ENCODE results near the gene DHRS2. TPM values are rescaled to one million over a fixed set of nuclear protein-coding genes. Genes with fewer than 3 reads are reported as not detected.
"Not testable (repeated sequence)": the region's sequence is repeated elsewhere in the genome, so short reads cannot be mapped to it uniquely, and the experiment has no call there.

DHRS2 gene
- polyA plus RNA-seq, 6 donors from 2014 or later, result not detected

DNA sequence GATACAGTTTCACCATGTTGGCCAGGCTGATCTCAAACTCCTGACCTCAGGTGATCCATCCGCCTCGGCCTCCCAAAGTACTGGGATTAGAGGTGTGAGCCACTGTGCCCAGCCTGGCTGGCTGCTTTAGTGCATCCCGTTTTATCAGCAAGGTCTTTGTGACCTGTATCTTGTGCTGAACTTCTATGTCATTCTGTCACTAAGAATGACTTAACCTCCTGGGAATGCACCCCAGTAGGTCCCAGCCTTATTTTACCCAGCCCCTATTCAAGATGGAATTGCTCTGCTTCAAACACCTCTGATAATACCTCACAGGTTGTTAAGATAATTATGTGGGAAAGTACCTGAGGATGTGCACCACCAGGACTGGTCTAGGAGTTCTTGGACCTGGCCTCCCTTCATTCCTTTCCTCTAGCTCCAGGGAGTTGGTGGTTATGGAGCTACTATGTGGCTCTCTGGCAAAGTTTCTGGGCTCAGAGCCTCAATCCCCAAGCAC, 31.4 kb upstream of the DHRS2 start:
- no peak for DNase-seq
- no peak for ATAC-seq (ENCODE audit: low read depth in 2 of 2)
- Mint-ChIP-seq H3K9me3 (peaks cover 1 to 8% (median 4%) of the 10 kb centered on the region in 7 donors), H3K4me3 (no peak overlapping the region), H3K27me3 (peaks cover 15 to 43% (median 15%) of the 10 kb centered on the region in 3 donors), H3K27ac (no peak overlapping the region), H3K36me3 (peaks cover 0 to 9% of the 10 kb centered on the region in 2 donors), H3K4me1 (no peaks in the 10 kb centered on the region)

DNA sequence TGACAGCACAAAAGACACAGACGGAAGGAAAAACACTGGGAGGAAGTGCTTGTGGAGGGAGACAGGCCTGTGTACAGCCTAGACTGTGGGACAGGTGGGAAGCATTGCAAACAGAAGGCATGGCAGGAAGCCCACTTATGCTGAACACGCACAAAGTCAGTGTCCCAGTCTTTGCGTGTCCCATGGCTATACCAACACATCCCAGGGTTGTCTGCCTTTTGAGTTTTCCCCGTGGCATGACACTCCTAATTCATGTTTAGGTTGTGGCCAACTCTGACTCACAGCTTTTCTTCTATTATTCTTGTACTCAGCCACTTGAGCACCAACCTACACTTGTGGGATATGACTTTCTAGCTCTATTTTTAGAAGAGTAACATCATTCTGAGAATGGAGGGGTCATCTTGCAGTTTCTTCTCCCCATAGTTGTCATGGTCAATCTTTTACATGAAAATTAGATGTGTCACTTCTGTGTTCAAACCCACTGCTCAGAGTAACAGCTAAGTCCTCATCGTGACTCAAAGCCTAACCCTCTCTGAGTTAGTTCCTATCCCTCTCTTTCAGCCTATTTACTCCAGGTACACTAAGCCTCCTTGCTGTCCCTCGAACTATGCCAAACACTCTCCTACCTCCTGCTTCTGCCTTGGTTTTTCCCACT, 30.1 kb upstream of the DHRS2 start:
- Mint-ChIP-seq H3K4me3 (no peak overlapping the region), H3K36me3 (no peaks in the 10 kb centered on the region), H3K4me1 (no peaks in the 10 kb centered on the region), H3K27ac (no peak overlapping the region), H3K9me3 (peaks cover 0 to 4% (median 0%) of the 10 kb centered on the region in 7 donors), H3K27me3 (peaks cover 5 to 33% (median 10%) of the 10 kb centered on the region in 3 donors)
- DNase-seq (no peak), ATAC-seq (ENCODE audit: low read depth in 2 of 2) (no peak)

DNA sequence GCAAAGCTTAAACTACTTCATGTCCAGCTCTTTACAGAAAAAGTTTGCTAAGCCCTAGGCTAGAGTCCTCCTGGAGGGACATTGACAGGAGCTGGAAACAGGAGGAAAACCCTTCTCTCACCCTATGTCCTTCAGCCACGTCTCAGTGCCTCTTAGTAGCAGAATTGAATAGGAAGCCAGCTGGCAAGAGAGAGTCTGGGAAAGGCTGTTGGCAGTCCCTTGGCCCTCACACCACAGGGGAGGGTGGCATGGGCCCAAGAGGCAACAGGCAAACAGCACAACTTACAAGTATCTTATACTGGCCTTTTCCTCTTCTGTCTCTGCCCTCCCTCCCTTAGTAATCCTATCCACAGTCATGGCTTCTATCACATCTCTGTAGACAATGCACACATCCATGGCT, 27.7 kb upstream of the DHRS2 start:
- ATAC-seq (ENCODE audit: low read depth in 2 of 2) (no peak), DNase-seq (no peak)
- no peak overlapping the region for H3K27ac Mint-ChIP-seq
- H3K4me1 Mint-ChIP-seq, result no peaks in the 10 kb centered on the region
- H3K27me3 Mint-ChIP-seq, result peaks cover 14 to 39% (median 19%) of the 10 kb centered on the region in 3 donors
- H3K4me3 Mint-ChIP-seq, result no peak overlapping the region
- H3K9me3 Mint-ChIP-seq, result peaks cover 0 to 4% (median 0%) of the 10 kb centered on the region in 7 donors
- H3K36me3 Mint-ChIP-seq, result no peaks in the 10 kb centered on the region

- no peak for ATAC-seq (ENCODE audit: low read depth in 2 of 2)
- no peak overlapping the region for H3K27ac Mint-ChIP-seq
Observed at GRCh38 chr14:23609001-23609400, 27.2 kb upstream of the DHRS2 start.

DNA sequence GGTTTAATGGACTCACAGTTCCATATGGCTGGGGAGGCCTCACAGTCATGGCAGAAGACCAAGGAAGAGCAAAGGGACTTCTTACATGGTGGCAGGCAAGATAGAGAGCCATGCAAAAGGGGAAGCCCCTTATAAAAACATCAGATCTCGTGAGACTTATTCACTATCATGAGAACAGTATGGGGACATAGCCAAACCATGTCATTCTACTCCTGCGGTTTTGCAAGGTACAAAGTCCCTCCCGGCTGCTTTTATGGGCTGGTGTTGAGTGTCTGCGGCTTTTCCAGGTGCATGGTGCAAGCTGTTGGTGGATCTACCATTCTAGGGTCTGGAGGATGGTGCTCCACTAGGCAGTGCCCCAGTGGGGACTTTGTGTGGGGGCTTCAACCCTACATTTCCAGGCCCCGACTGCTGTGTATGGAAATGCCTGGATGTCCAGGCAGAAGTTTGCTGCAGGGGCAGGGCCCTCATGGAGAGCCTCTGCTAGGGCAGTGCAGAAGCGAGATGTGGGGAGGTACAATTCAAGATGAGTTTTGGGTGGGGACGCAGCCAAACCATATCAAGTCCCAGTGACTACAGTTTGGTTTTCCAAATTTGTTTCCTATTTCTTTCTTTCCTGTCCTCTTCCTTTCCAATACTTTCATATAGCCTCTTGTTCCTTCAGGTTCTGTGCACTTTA, 26.6 kb upstream of the DHRS2 start:
- H3K4me1 Mint-ChIP-seq, result not testable (repeated sequence)

More at GRCh38 chr14:23609001-23609400, 27.2 kb upstream of the DHRS2 start:
- H3K9me3 Mint-ChIP-seq, result peaks cover 0 to 4% (median 0%) of the 10 kb centered on the region in 7 donors
- no peaks in the 10 kb centered on the region for H3K36me3 Mint-ChIP-seq
- no peak overlapping the region for H3K4me3 Mint-ChIP-seq
- no peak for DNase-seq
- H3K4me1 Mint-ChIP-seq, result no peaks in the 10 kb centered on the region
- H3K27me3 Mint-ChIP-seq, result peaks cover 18 to 40% (median 22%) of the 10 kb centered on the region in 3 donors

GRCh38 chr14:23610090-23610814, 25.9 kb upstream of the DHRS2 start:
- H3K36me3 Mint-ChIP-seq, result no peaks in the 10 kb centered on the region
- peaks cover 0 to 4% (median 0%) of the 10 kb centered on the region in 7 donors for H3K9me3 Mint-ChIP-seq
- H3K4me3 Mint-ChIP-seq, result no peak overlapping the region
- H3K4me1 Mint-ChIP-seq, result no peaks in the 10 kb centered on the region
- H3K27me3 Mint-ChIP-seq, result peaks cover 23 to 51% (median 25%) of the 10 kb centered on the region in 3 donors
- H3K27ac Mint-ChIP-seq, result no peak overlapping the region
- ATAC-seq (ENCODE audit: low read depth in 2 of 2) (no peak), DNase-seq (no peak)

More for the DNA sequence above, 26.6 kb upstream of the DHRS2 start:
- peaks cover 23 to 46% (median 23%) of the 10 kb centered on the region in 3 donors for H3K27me3 Mint-ChIP-seq
- H3K9me3 Mint-ChIP-seq; H3K27ac Mint-ChIP-seq; H3K4me3 Mint-ChIP-seq; ATAC-seq (ENCODE audit: low read depth in 2 of 2); DNase-seq; H3K36me3 Mint-ChIP-seq: not testable (repeated sequence)

DNA sequence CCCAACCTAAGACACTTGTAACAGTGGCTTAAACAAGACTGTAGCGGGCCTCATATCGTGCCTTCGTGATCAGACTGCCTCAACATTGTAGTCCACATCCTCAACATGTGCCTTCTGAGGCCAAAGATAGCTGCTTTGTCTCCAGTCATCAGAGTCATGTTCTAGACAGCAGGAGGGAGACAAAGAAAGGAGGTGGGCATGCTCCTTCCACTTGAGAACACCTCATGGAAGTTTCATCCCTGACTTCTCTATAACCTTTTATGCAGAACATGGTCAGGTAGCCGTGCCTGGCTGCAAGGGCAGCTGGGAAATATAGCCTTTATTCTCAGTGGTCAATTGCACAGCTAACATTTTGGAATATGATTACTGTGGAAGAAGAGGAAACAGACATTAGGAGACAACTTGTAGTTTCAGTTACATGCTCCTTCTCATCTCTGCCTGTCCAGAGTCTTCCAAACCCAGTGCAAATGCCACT, 25.3 kb upstream of the DHRS2 start:
- Mint-ChIP-seq H3K36me3 (no peaks in the 10 kb centered on the region), H3K27me3 (peaks cover 23 to 51% (median 25%) of the 10 kb centered on the region in 3 donors), H3K4me3 (no peak overlapping the region), H3K9me3 (peaks cover 0 to 4% (median 0%) of the 10 kb centered on the region in 7 donors), H3K4me1 (no peaks in the 10 kb centered on the region), H3K27ac (no peak overlapping the region)
- ATAC-seq (ENCODE audit: low read depth in 2 of 2), result no peak
- no peak for DNase-seq

- Mint-ChIP-seq H3K4me3 (no peak overlapping the region), H3K9me3 (peaks cover 0 to 4% (median 0%) of the 10 kb centered on the region in 7 donors), H3K4me1 (no peaks in the 10 kb centered on the region), H3K27ac (no peak overlapping the region), H3K36me3 (no peaks in the 10 kb centered on the region), H3K27me3 (peaks cover 17 to 37% (median 19%) of the 10 kb centered on the region in 3 donors)
- ATAC-seq (ENCODE audit: low read depth in 2 of 2) (no peak), DNase-seq (no peak)
Observed at GRCh38 chr14:23612354-23612732, 23.8 kb upstream of the DHRS2 start.

DNA sequence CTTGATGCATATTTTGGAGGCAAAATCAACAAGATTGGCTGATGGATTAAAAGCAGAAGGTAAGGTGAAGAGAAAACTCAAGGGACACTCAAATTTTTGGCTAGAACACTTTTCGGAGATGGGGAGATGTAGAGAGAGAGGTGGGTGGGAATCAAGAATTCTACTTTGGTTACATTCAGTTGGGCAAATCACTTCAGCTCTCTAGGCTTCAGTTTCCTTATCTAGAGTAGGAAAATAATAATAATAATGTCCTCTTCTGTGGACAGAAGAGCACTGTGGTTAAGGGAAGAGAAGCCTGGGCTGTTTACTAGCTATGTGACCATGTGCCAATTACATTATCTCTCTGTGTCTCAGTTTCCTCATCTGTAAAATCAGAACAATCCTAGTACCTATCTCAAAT, 23.4 kb upstream of the DHRS2 start:
- Mint-ChIP-seq H3K4me1 (no peaks in the 10 kb centered on the region), H3K36me3 (no peaks in the 10 kb centered on the region), H3K27ac (no peak overlapping the region), H3K9me3 (peaks cover 0 to 4% (median 0%) of the 10 kb centered on the region in 7 donors), H3K4me3 (no peak overlapping the region), H3K27me3 (peaks cover 17 to 33% (median 19%) of the 10 kb centered on the region in 3 donors)
- ATAC-seq (ENCODE audit: low read depth in 2 of 2), result no peak
- DNase-seq, result no peak

DNA sequence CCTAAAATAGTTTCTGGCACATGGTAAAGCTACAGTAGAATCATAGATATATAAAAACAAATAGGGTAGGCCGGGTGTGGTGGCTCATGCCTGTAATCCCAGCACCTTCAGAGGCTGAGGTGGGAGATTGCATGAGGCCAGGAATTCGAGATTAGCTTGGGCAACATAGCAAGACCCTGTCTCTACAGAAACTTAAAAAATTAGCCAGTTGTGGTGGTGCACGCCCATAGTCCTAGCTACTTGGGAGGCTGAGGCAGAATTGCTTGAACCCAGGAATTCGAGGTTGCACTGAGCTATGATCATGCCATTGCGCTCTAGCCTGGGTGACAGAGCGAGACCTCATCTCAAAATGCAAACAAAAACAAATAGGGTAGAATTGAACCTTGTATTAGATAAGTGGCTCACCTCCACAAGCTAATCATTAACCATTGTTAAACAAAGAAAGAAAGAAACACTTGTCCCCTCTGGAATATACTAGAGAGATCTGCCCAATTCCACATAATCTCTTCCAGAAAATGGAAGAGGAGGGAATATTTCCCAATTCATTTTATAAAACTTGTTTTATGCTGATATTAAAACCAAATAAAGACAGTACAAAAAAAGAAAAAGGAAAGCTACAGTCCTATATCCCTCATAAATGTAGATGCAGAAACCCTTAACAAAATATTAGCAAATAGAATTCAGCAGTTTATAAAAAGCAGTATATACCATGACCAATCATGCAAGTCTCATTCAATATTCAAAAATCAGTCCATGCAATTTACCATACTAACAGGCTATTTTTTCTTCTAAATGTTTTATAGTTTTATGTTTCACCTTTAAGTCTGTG, 22.7 kb upstream of the DHRS2 start:
- H3K9me3 Mint-ChIP-seq, result peaks cover 0 to 4% (median 0%) of the 10 kb centered on the region in 7 donors
- H3K4me1 Mint-ChIP-seq, result no peaks in the 10 kb centered on the region
- DNase-seq (no peak), ATAC-seq (ENCODE audit: low read depth in 2 of 2) (no peak)
- no peak overlapping the region for H3K4me3 Mint-ChIP-seq
- no peak overlapping the region for H3K27ac Mint-ChIP-seq
- peaks cover 19 to 33% (median 21%) of the 10 kb centered on the region in 3 donors for H3K27me3 Mint-ChIP-seq
- no peaks in the 10 kb centered on the region for H3K36me3 Mint-ChIP-seq

DNA sequence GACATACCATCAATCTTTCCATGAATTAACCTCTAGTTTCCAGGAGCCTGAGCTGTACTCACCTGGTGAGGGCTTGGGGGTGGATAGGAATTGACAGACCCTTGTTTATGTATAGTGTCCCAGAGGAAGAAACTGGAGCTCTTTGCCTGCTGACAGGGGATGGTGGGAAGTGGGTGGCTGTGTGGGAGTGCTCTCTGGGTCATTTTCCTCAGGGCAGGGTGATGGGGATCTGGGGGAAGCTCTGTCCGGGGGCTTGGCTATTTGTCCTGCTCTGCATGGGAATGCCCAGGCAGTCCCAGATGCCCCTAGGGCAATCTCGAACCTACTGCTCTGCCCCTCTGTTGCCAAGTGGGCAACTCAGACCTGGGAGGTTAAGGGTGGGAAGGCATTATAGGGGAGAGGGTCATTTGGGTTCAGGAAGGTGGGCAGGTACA, 21.8 kb upstream of the DHRS2 start:
- peaks cover 0 to 2% (median 0%) of the 10 kb centered on the region in 7 donors for H3K9me3 Mint-ChIP-seq
- H3K4me3 Mint-ChIP-seq, result no peak overlapping the region
- ATAC-seq (ENCODE audit: low read depth in 2 of 2) (no peak), DNase-seq (no peak)
- no peaks in the 10 kb centered on the region for H3K36me3 Mint-ChIP-seq
- no peaks in the 10 kb centered on the region for H3K4me1 Mint-ChIP-seq
- no peak overlapping the region for H3K27ac Mint-ChIP-seq
- H3K27me3 Mint-ChIP-seq, result peaks cover 19 to 26% (median 25%) of the 10 kb centered on the region in 3 donors

GRCh38 chr14:23615856-23616255, 20.3 kb upstream of the DHRS2 start:
- no peak overlapping the region for H3K27ac Mint-ChIP-seq
- no peak overlapping the region for H3K4me3 Mint-ChIP-seq
- ATAC-seq (ENCODE audit: low read depth in 2 of 2), result no peak
- no peaks in the 10 kb centered on the region for H3K36me3 Mint-ChIP-seq
- H3K9me3 Mint-ChIP-seq, result no peaks in the 10 kb centered on the region
- peaks cover 28 to 35% (median 30%) of the 10 kb centered on the region in 3 donors for H3K27me3 Mint-ChIP-seq
- no peaks in the 10 kb centered on the region for H3K4me1 Mint-ChIP-seq
- no peak for DNase-seq

DNA sequence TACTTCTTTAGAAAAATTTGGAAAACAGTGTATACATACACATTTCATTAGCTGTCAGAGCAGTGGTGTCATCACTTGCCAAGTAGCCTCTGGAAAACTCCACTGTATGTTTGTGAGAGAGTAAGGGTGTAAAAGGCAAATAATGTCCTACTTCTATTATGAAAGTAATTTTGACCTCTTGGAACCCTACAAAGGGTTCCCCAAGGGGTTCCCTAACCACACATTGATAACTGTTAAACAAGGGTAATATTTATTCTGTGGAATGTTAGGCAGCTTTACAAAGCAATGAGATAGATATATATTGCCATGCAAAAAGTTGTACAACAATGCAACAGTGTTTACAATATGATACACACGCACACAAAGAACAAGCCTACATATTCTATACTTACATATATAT, 18.6 kb upstream of the DHRS2 start:
- Mint-ChIP-seq H3K4me3 (no peak overlapping the region), H3K9me3 (no peaks in the 10 kb centered on the region), H3K27ac (no peak overlapping the region), H3K4me1 (no peaks in the 10 kb centered on the region), H3K27me3 (peaks cover 34 to 40% (median 36%) of the 10 kb centered on the region in 3 donors), H3K36me3 (no peaks in the 10 kb centered on the region)
- DNase-seq (no peak), ATAC-seq (ENCODE audit: low read depth in 2 of 2) (no peak)
